Colon (tissue), 2 donors: ENCODE data around the gene SRSF11.

Experiments used
- FAIRE-seq: peaks from 2 replicates; lab custom pipeline; 2012; peaks lifted over from hg19 to GRCh38; lab: Jason Lieb, UNC
- donor health status: control.
- donor health status: control.

SRSF11 gene

DNA sequence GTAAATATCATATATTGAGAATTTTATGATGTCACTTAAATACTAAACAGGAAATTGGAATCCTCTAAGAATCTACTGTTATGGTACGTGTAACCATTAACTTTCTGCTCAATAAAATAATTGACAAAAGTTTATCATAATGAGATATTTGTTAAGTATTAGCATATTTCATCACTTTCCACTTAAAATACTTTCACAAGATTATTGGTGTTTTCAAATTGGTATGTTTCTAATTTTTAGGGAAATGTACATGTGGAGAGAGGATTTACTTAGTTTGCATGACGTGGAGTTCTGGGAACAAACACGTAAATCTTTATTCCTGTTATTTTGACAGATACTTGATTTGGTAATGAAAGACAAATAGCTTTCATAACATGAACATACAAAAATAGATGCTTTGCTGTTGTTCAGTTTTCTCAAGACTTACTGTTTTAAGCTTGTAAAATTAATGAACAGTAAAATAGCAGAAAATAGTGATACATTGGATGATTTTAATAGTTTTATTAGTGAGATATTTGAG lies 1.6 kb downstream of the SRSF11 start:
- FAIRE-seq: no peak

DNA sequence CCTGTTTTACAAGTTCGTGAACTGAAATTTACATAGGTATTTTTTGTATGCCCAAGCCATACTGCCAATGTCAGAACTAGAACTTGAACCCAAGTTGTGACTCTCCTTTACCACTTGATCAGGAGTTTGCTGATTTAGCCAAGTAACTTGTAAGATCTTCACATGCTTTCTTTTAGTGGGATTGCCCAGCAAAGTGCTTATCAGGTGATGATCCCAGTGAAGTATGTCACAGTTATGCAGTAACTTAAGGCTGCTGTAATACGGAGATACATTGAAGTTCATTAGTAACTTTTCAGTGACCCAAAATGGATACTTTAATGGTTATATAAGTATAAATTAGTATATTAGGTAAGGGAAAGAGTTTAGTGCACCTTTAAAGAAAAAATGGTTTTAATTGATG lies 3.8 kb downstream of the SRSF11 start:
- FAIRE-seq: no peak

DNA sequence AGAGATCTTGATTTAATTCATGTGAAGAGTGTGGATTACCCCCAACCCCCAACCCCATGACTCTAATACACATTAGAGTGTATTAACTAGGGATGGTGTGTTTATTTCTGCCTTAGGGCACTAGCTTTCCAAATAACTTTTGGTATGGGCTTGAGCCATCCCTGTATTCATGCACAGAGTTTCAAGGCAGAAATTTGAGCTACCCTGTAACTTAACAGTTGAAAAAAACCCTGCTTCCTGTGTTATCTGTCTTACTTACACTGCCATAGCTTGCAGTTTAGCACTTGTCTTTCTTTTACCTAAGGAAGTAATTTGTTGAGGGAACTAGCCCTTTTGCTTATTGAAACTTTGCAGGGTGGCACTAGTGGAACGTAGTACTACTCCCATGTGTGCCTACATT lies 6.3 kb downstream of the SRSF11 start:
- FAIRE-seq: no peak

DNA sequence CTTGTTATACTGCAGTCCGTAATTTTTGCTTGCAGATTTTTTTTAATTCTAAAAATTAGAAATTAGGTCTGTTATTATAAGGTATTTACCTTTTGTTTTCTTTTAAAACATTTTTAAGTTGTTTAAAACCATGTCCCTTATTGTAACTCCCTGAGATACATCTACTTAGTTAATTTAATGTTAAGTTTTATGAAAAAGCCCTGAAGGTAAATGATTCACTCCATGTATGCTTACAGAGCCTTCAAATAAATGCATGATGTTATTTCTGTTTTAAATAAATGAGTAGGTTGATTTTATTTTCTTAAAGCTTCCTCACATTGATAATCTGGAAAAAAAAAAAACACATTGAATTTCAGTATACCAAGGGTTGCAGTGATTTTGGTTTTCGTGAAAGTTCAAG lies 7.5 kb downstream of the SRSF11 start:
- no peak for FAIRE-seq

DNA sequence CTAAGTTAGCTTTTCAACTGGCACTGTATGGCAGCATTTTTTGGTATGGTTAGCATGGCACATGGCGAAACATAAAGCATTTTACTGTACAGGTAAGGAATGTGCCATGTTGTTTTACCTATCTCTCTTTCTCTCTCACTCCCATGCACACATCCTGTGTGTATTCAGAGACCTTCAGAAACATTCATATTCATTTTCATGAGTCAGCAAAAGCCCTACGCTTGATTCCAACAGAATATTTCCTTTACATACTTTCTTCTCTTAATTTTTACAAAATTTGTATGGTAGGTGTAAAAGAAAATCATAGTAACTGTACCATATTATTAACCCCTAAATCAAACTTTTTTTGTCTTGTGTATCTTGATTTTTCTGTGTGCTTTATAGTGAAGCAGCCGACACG lies 10.3 kb downstream of the SRSF11 start:
- FAIRE-seq: no peak

DNA sequence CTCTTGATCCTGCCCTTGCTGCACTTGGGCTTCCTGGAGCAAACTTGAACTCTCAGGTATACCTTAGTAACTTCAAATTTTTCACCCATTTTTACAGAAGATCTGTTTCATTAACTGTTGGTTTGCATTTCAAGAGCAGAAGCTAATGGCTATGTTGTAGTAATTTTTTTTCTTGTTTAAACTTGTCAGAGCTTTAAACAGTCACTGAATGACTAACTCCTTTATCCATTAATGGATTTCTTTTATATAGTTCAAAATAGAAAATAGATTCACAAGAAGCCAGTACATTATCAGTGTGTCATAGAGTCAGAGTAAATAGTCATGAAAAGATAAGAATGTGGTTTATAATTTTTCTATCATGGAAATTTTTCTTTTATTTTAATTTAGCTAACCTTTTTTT lies 13.6 kb downstream of the SRSF11 start:
- no peak for FAIRE-seq

DNA sequence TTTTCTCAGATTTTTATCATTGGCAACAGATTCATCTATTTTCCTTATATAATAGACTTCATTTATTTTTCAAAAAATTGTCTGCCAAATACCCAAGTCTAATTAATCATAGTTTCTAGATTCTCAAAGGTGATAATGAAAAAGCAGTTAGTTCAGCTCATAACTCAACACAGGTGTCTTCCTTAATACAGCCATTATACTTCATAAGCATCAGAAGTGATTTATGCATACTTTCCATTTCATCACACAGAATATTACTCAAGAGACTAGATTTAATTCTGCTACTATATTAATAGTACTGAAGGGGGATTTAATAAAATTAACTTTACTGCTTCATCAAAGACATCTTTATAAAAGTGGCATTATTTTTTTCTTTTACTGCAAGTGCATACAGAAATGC lies 18.8 kb downstream of the SRSF11 start:
- FAIRE-seq: no peak

DNA sequence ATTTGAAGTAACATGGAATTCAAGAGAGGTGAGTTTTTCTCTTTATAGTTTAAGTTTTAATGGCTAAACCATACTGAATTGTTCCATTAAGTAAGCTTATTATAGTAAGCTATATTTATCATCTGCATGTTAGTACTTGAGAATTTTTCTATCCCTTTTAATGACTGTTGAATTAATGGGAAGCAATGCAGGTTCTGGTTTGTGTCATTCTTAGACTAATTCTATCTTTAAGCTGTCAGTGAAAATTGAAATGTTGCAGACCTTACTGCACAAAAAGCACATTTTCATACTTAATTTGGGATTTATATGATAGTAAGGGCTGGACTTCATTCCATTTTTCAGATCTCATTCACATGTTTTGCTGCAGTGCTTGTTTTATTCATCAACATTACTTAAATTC lies 25.9 kb downstream of the SRSF11 start:
- FAIRE-seq: no peak

DNA sequence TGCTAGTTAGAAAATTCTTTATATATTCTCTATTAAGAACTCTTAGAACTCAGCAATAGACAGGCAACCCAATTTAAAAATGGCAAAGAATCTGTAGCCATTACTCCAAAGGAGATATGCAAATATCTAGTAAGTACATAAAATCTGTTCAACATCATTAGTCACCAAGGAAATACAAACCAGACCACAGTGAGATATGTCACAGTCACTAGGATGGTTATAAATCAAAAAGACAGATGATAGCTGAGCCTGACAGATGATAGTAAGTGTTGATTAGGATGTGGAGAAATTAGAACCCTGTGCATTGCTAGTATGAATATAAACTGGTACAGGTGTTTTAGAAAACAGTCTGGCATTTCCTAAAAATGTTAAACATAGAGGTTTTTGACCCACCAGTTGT lies 26.6 kb downstream of the SRSF11 start:
- FAIRE-seq: no peak

DNA sequence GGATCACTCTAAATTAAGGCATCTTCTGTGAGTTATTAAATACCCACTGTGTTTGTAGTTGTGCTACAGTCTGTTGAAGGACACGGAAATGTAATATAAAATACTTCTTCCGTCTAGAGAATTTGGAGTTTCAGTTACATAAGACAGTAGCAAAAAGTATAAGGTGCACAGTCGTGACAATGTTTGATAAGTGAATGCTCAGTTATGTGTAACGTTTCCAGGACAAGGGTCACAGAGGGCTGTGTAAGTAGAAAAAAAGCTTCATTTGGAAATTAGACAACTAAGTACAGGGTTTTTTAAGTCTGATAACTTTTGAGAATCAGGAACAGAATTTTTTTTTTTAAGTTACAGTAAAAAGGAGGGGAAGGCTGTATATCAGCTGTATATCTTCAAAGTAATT lies 27.5 kb downstream of the SRSF11 start:
- FAIRE-seq: no peak

DNA sequence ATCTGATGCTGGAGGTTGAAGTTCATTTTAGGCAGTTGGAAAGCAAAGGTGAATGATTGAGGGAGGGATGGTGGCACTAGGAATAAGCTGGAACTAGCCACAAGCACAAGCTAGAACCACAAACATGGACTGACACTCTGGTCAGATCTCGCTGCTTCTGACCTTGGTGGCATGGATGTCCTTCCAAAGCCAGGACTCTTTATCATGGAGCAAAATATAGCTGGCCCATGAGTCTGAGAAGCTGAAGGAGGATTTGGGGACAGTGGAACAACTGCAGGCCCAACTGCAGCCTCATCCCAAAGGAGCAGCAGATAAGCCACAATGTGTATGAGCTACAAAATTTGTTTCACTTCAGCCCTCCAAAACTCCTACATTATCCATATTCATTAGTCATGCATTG lies 35.5 kb downstream of the SRSF11 start:
- FAIRE-seq: no peak

DNA sequence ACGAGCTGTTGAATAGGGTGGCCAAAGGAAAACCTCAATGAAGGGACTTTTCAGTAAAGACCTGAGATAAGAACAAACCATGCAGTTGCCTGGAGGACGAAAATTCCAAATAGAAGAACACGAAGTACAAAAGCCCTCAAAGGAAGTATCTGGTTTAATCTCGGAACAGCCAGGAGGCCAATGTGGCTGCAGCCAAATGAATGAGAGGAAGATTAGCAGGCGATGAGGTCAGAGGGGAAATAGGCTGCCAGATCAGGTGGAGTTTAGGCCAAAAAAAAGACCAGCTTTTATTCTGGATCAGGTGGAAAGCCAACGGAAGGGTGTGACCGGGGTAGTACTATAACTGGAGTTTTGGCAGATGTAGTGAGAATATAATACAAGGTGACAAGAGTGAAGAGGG lies 43.7 kb downstream of the SRSF11 start:
- FAIRE-seq: no peak

DNA sequence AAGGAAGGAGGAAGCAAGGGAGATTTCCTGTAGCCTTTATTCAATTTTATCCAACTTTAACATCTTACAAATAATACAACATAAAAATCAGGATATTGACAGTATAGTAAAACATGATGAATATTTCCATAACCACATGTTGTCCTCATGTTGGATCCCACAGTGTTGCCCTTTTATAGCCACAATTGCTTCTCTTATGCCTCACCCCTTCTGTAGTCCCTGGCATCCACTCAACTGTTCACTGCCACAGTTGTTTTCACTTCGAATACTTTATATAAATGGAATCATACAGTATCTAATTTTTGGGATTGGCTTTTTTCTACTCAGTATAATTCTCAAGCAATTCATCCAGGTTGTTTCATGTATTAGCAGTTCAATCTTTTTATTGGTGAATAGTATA lies 44.8 kb downstream of the SRSF11 start:
- FAIRE-seq: no peak

DNA sequence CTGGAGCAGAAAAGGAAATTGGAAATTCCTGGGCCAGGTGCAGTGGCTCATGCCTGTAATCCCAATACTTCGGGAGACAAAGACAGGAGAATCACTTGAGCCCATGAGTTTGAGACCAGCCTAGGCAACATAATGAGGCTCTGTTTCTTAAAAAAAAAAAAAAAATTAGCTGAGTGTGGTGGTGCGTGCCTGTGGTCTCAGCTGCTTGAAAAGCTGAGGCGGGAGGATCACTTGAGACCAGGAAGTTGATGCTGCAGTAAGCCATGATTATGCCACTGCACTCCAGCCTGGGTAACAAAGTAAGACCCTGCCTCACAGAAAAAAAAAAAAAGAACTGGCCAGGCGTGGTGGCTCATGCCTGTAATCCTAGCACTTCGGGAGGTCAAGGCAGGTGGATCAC lies 56.7 kb downstream of the SRSF11 start:
- no peak for FAIRE-seq

DNA sequence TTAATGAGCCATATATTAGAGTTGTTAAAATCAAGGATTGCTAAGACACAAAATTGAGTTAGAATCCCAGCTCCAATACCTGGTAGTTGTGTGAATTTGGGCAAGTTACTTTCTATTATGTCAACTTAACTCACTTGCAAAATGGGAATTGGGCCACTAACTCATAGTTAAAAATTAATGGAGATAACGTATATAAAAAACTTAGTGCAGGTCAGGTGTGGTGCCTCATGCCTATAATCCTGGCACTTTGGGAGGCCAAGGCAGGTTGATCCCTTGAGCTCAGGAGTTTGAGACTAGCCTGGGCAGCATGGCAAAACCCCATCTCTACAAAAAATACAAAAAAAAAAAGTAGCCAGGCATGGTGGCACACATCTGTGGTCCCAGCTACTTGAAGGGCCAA lies 57.5 kb downstream of the SRSF11 start:
- no peak for FAIRE-seq

DNA sequence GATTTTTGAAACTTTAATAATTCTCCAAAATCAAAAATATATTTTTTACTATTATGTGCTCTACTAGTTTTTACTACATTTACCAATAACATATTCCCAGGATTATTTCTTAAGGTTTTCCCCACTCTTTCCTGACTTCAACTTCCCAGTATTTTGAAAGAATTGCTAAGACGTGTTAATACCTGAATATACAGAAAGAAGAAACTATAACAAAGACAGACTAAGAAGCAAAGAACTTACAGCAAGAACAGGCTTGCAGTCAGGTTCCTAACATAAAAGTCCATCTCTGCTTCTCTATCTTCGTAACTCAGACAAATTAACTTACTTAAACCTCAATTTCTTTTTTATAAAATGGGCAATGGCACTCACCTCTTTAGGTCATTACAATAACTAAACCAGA lies 63.2 kb downstream of the SRSF11 start:
- FAIRE-seq: no peak

DNA sequence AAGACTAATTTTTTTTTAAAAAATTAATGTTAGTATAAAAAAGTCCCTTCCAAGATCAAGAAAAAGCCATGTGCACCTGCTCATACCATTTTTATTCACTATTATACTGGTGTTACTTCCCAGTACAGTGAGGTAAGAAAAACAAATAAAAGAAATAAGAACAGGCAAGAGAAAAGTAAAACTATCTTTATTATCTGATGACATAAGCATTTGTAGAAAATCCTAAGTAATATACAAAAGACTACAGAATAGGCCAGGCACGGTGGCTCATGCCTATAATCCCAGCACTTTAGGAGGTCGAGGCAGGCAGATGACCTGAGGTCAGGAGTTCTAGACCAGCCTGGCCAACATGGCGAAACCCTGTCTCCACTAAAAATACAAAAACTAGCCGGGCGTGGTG lies 65.3 kb downstream of the SRSF11 start:
- no peak for FAIRE-seq

DNA sequence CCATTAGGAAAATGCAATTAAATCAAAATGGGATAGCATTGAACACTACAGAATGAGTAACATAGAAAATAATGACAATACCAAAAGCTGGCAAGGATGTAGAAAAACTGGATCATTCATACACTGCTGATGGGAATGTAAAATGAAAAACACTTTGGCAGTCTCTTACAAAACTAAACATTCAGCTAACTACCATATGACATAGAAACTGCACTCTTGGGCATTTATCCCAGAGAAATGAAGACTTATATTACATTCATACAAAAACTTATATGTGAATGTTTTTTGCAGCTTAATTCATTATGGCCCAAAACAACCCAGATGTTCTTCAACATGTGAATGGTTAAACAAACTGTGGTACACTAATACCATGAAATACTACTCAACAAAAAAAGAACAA lies 67.0 kb downstream of the SRSF11 start:
- no peak for FAIRE-seq

DNA sequence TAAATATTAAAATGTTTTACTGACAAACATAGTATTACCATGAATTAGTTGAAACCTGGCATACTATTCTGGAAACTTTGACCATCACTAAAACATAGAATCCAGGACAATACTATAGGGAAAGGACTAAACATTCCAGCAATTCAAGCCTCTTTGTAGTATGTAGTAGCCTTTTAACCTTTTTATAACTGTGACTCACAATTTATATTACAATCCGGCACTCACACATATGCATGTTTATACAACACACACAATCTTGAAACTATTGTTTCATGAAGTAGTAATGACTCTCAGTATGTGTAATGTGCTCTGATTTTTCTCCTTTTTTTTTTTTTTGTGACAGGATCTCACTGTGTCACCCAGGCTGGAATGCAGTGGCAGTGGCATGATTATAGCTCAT lies 69.0 kb downstream of the SRSF11 start:
- FAIRE-seq: no peak

DNA sequence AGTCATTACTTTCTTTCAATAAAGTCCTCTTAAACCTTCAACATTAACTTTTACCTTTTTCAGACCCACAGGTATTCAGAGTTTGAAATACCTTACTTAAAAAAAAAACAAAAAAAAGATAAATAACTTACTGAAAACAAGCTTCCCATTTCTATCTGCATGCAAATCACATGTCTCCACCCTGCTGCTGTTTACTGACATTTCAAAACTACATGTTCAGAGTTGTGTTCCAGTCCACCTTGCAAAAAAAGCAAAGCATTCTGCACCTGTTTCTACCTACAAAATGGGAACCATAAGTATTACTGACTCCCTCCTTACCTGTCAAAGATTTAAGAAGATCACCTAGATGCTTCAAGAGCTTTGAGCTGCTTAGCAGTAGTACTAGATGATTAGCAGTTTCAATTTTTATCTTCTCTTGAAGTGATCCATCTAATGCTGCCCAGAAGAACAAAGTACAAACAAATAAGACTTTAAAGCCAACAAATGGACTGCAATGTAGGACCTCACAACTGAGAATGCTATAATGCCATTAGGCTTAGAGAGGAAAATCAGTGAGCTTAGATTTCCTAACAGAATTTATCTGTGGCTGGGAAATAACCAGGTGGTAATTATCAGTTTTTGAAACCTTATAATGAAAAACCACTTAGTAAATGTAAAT lies 72.1 kb downstream of the SRSF11 start:
- FAIRE-seq: no peak

DNA sequence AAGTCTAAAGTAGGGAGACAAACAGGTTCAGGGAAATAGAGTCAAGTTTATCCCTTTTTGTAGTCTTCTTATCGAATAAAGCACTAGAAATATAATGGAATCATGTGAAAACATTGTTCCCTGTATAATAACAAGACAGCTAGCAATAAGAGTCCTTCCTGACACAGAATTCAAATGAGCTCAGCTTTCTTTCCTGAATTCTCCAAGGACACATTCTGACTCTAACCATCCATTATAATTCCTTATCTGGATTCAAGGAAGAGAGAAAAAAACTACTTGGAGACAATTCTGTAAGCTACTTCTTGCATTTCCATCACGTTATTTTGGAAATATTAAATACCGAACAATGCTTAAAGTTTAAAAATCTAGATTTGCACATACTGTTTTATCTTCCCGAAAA lies 74.6 kb downstream of the SRSF11 start:
- FAIRE-seq: no peak

DNA sequence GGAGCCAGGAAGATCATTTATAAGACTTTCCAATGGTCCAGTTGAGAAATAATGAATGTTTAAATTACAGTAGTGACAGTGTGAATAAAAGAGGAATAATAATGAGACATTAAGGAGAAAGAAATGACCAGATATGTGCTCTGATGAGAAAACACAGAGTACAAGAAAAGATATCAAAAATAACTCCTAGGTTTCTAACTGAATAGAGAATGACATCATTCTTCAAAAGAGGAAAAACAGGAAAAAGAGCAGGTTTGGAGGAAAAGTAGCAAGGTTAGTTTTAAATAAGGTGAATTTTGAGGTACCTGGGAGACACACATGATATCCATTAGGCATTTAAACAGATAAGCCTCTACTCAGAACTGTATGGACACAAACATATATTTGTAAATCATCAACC lies 78.3 kb downstream of the SRSF11 start:
- no peak for FAIRE-seq
